Vagina (tissue), 2 donors: ENCODE data around the gene COX18. TPM values are rescaled to one million over a fixed set of nuclear protein-coding genes. Genes with fewer than 3 reads are reported as not detected.

Experiments used
- DNase-seq, 2 donors: peaks; one replicate each; pipeline ENCODE4 v3.0.0-alpha.2; 2017; ENCODE audit errors: extremely low spot score in 2 of 2
- H3K27ac ChIP-seq: fragments of 200-600 bp; sonication (generic); one replicate; pipeline ENCODE4 v1.5.1; 2019
- H3K27me3 ChIP-seq: fragments of 200-600 bp; sonication (generic); one replicate; pipeline ENCODE4 v1.5.1; 2019
- H3K36me3 ChIP-seq, 2 donors: fragments of 200-600 bp; sonication (generic); one replicate each; pipeline ENCODE4 v1.5.1; 2017 to 2019
- H3K4me1 ChIP-seq: fragments of 200-600 bp; sonication (generic); one replicate; pipeline ENCODE4 v1.5.1; 2019
- H3K4me3 ChIP-seq, 2 donors: fragments of 200-600 bp; sonication (generic); 1 replicate in 1 of 2; 2 replicates in 1 of 2; pipeline ENCODE4 v1.5.1; 2016 to 2019
- H3K9me3 ChIP-seq: fragments of 200-600 bp; sonication (generic); one replicate; pipeline ENCODE4 v1.5.1; 2019
- CTCF ChIP-seq, 3 experiments: fragments of 450-650 bp in 2 of 3; fragments of 200-600 bp in 1 of 3; sonication (generic) in 1 of 3; IDR thresholded peaks; one replicate each; pipeline ENCODE4 v1.5.1; 2017 to 2019; ENCODE audit warnings: antibody characterized with exemption in 3 of 3, mild to moderate bottlenecking in 2 of 3, moderate library complexity in 2 of 3
- POLR2A ChIP-seq, 2 donors: fragments of 450-650 bp; IDR thresholded peaks; one replicate each; pipeline ENCODE4 v1.6.1; 2017; ENCODE audit warnings: antibody characterized with exemption in 2 of 2, mild to moderate bottlenecking in 2 of 2, moderate library complexity in 2 of 2
- POLR2AphosphoS5 ChIP-seq, 2 donors: sonication (generic); formaldehyde crosslinking; IDR thresholded peaks; one replicate each; pipeline ENCODE4 v1.9.0; 2017; ENCODE audit warnings: antibody characterized with exemption in 2 of 2, mild to moderate bottlenecking in 2 of 2, low read depth in 1 of 2; ENCODE audit not compliant: insufficient read depth in 1 of 2
- intact Hi-C: fragments of 100-400 bp; cut with DNase I; formaldehyde crosslinking; loops from one replicate; pipeline ENCODE4 v1.15.1; 2023
- total RNA-seq: library from RNA; depleted of rRNA; stranded (reverse); fragments of >200 nt; gene quantifications from one replicate; pipeline ENCODE4 v1.2.3, GENCODE V29; 2016

Gene COX18
- 12.8 TPM for total RNA-seq

GRCh38 chr4:73069338-73070073 is at the start of gene COX18:
Gene COX18 (minus strand): TSS chr4:73069716. CDS start chr4:73069649, 67 bp downstream.
- peak; percentile 98 for DNase-seq
- H3K36me3 ChIP-seq, result peaks cover 0 to under 1% of the 10 kb centered on the region in 2 donors
- H3K27me3 ChIP-seq, result no peaks in the 10 kb centered on the region
- TF ChIP-seq CTCF (IDR thresholded peaks at IDR 0.05) (peak in 1 of 3 experiments; percentile 11), POLR2A (IDR thresholded peaks at IDR 0.05) (peak in 1 of 2 donors; percentile 59), POLR2AphosphoS5 (IDR thresholded peaks at IDR 0.05; ENCODE audit: insufficient read depth in 1 of 2, low read depth in 1 of 2) (peak; percentile 96 to 99)
- no peaks in the 10 kb centered on the region for H3K9me3 ChIP-seq
- peak within 1 kb of the TSS; percentile 87 for H3K27ac ChIP-seq
- H3K4me1 ChIP-seq, result no peaks in the 10 kb centered on the region
- peak within 1 kb of the TSS; percentile 72 to 80 for H3K4me3 ChIP-seq
- intact Hi-C loops, result loop anchor here (2.0 kb wide), 1 partner anchor 189 kb away; the partner anchor contains the start of gene ANKRD17

GRCh38 chr4:73109493-73109892 is 40.0 kb upstream of the COX18 start:
- Histone ChIP-seq H3K27me3 (no peaks in the 10 kb centered on the region), H3K9me3 (no peaks in the 10 kb centered on the region), H3K36me3 (peaks cover 0 to 35% of the 10 kb centered on the region in 2 donors), H3K4me1 (no peaks in the 10 kb centered on the region), H3K4me3 (no peak overlapping the region), H3K27ac (no peak overlapping the region)
- no peak for DNase-seq
- TF ChIP-seq POLR2AphosphoS5 (IDR thresholded peaks at IDR 0.05; ENCODE audit: insufficient read depth in 1 of 2, low read depth in 1 of 2), result no peak
- no peak for TF ChIP-seq POLR2A (IDR thresholded peaks at IDR 0.05)
- no peak for TF ChIP-seq CTCF (IDR thresholded peaks at IDR 0.05)
- intact Hi-C loops, result no loop called here

- intact Hi-C loops, result no loop called here
- H3K36me3 ChIP-seq, result peaks cover 0 to 37% of the 10 kb centered on the region in 2 donors
- TF ChIP-seq CTCF (IDR thresholded peaks at IDR 0.05) (no peak), POLR2AphosphoS5 (IDR thresholded peaks at IDR 0.05; ENCODE audit: insufficient read depth in 1 of 2, low read depth in 1 of 2) (no peak), POLR2A (IDR thresholded peaks at IDR 0.05) (no peak)
- H3K9me3 ChIP-seq, result no peaks in the 10 kb centered on the region
- no peaks in the 10 kb centered on the region for H3K27me3 ChIP-seq
- DNase-seq, result no peak
- H3K4me1 ChIP-seq, result no peaks in the 10 kb centered on the region
- no peak overlapping the region for H3K27ac ChIP-seq
- H3K4me3 ChIP-seq, result no peak overlapping the region
Measured at GRCh38 chr4:73104695-73105094, 35.2 kb upstream of the COX18 start.

- Histone ChIP-seq H3K36me3 (peaks cover 0 to 36% of the 10 kb centered on the region in 2 donors), H3K9me3 (no peaks in the 10 kb centered on the region), H3K27ac (no peak overlapping the region), H3K27me3 (no peaks in the 10 kb centered on the region), H3K4me1 (no peaks in the 10 kb centered on the region), H3K4me3 (no peak overlapping the region)
- intact Hi-C loops, result no loop called here
- DNase-seq, result no peak
- TF ChIP-seq POLR2AphosphoS5 (IDR thresholded peaks at IDR 0.05; ENCODE audit: insufficient read depth in 1 of 2, low read depth in 1 of 2) (no peak), POLR2A (IDR thresholded peaks at IDR 0.05) (no peak), CTCF (IDR thresholded peaks at IDR 0.05) (no peak)
Measured at GRCh38 chr4:73103799-73104503, 34.4 kb upstream of the COX18 start.
